NCI-H2196 treated with DMSO at 0.1 percent for 48 hours (cell line): ENCODE measurements around the gene TNFAIP2.
"Not testable (repeated sequence)": the region's sequence is repeated elsewhere in the genome, so short reads cannot be mapped to it uniquely, and the experiment has no call there.

Source experiments
- DNase-seq: peaks from one replicate; lab custom pipeline; 2025; ENCODE audit not compliant: unreplicated experiment; lab: John Stamatoyannopoulos, UW

Gene TNFAIP2

DNA sequence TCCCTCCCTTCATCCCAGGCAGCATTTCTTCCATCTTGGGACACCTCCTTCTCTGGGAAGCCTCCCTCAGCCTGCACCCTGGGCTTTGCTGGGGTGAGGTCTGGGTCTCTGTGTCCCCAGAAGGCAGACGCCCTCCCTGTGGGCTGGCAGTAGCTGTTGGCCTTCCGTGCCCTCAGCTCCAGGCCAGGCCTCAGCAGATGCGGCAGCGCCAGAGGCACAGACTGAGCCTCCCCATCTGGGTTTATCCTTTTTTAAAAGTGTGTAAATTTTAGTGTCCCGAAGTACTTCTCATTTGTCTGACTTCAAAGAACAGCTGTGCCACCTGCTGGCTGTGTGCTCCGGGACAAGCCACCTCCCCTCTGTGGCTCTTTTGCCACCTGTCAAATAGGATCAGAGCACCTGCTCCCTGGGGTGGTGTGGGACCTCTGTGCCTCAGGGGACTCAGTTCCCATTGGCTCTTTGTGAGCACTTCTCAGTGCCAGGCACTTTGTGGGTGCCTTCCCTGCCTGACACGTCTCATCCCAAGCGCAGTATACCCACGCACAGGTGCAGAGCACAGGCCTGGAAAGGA, 17.6 kb upstream of the TNFAIP2 start:
- DNase-seq = no peak

DNA sequence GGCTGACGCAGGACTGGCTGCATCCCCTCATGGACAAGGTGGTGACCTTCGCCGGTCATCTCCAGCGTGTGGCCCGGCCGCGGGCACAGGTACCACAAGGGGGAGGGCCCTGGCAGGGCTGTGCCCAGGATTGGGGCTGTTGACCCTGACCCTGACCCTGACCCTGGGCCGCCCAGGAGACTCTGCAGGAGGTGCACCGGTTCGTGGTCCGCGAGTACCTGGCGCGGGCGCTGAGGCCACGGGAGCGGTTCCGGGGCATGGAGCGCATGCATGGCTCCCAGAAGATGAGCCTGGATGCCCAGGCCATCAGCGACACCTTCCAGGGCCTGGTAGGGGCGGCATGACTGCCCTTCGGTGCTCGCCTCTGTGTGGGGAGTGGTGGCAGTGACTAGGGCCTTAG, 15.8 kb upstream of the TNFAIP2 start:
- DNase-seq = no peak

DNA sequence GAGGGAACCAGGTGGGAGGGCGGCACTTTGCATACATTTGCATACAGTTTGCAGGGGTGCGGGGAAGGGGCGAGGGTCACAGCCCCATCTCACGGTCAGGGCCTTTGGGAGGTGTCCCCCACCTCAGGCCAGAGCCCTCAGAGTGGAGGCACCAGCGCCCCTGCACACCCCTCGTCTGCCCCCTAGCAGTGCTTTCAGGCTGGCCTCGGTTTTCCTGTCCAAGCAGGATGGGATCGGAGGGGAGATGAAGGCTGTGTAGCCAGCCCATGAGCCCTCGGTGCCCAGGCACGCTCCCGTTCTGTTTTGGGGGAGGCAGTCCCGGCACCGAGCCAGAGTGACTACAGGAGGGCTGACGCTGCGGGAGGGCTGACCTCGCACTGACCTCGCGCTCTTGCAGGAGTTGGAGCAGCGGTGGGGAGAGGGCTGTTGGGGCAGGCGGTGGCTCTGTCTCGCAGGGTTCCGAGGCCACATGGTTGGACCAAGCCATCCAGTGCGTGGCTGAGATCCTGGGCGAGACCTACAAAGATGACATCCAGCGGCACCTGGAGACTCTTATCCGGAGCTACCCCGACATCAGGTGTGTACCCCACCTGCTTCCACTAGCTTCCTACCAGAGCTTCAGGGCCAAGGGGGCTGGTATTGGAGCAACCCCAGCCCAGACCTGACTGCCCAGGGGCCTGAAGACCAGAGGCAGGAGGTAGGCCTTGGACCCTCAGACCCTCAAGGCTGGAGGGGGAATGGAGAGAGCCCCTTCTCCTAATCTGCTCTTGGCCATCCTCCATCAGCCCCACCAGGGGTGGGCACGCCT, 15.1 kb upstream of the TNFAIP2 start:
- no peak for DNase-seq

DNA sequence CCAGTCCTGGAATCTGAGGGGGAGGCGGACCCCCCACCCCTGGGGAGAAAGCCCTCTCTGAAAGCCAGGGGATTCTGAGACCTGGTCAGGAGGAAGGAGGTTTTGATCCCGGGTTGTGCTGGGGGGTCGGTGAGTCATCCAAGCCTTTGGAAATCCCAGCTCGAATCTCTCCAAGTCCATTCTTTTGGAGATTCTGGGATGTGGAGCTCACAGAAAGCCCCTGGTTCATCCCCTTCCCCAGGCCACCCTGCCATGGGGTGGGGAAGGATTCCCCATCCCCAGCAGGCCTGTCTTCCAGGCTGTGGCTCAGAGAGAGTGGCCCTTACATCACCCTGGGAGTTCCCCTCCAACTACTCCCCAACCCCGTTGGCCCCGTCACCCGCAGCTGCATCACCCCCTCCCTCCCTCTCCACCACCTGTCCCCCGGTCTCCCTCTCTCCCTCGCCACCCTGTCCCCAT, 14.5 kb upstream of the TNFAIP2 start:
- DNase-seq = no peak

DNA sequence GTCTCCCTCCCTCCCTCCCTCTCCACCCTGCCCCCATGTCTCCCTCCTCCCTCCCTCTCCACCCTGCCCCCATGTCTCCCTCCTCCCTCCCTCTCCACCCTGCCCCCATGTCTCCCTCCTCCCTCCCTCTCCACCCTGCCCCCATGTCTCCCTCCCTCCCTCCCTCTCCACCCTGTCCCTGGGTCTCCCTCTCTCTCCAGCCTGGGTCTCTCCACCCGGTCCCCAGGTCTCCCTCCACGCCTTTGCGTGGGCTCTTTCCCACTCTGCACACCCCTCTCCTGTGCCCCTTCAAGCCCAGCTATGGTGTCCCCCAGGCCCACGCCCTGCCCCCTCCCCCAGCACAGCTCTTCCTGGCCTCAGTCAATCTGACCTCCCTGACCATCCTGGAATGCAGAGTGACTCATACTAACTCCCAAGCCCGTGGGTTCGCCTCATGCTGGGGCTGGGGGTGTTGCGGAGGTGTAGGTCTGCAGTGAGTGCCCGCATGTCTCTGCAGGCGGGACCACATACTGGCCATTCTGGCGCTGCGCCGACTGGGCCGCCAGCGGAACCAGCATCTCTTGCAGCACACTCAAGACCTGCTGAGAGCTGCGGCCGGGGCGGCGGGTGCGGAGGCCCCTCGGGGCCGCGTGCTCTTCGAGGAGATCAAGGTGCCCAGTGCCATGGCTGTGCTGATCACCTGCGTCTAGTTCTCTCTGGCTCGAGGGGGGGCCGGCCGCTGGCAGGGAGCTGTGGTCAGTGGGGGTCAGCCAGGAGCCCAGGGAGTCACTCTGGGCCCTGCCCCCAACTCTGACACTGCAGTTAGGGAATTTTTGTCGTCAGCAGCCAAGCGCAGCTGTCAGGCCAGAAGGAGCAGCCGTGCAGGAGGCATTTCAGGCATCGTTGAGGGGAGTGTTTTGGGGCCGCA, 13.5 kb upstream of the TNFAIP2 start:
- no peak for DNase-seq

DNA sequence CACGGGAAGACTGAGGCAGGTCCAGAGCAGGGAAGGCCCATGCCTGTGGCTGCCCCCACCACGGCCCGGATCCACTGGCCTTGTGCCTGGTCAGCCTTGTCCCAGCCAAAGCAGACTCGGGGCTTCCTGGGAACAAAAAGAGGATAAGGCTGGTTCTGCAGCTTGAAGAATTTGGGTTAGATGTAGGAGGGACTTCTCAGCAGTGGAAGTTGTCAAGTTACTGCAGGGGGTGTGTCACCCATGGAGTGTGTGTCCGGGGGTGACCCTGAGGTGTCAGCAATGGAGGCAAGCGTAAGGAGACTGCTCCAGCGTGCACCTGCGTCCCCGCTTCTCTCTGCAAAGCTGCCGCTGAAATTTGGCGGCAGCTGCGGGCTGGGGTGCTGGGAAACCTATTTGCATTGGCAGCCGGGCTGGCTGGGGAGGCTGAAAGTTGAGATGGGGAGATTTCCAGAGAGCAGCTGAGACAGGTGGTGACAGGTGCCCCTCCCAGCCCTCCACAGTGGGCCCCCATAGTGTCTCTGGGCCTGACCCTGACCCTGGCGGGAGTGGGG, 12.5 kb upstream of the TNFAIP2 start:
- peak; percentile 36 for DNase-seq

DNA sequence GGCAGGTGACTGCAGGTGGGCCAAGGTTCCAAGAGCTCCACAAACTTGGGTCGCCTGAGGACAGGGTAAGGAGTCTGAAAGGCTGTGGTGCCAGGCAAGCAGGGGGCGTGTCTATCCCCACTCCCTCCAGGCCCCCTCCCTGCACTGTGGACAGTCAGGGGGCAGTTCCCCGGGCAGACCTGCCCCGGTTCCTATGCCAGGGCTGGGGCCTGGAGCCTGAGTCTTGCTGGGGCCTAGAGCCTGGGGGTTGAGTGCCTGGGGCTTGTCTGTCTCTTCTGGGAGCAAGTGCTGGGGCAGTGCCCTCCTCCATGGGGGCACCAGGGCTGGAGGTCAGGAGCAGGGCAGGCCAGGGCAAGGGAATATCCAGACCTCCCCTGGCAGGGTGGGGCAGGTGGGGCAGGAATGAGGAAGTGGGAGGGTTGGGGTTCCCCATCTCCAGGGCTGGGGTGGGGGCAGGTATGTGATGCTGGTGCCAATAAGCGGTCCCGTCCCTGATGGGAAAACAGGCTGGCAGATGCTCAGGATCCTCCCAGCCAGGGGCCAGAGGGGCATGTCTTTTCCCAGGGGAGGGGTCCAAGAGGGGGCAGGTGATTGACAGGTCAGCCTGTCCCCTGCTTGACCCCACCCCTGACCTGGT, 11.9 kb upstream of the TNFAIP2 start:
- DNase-seq = no peak

DNA sequence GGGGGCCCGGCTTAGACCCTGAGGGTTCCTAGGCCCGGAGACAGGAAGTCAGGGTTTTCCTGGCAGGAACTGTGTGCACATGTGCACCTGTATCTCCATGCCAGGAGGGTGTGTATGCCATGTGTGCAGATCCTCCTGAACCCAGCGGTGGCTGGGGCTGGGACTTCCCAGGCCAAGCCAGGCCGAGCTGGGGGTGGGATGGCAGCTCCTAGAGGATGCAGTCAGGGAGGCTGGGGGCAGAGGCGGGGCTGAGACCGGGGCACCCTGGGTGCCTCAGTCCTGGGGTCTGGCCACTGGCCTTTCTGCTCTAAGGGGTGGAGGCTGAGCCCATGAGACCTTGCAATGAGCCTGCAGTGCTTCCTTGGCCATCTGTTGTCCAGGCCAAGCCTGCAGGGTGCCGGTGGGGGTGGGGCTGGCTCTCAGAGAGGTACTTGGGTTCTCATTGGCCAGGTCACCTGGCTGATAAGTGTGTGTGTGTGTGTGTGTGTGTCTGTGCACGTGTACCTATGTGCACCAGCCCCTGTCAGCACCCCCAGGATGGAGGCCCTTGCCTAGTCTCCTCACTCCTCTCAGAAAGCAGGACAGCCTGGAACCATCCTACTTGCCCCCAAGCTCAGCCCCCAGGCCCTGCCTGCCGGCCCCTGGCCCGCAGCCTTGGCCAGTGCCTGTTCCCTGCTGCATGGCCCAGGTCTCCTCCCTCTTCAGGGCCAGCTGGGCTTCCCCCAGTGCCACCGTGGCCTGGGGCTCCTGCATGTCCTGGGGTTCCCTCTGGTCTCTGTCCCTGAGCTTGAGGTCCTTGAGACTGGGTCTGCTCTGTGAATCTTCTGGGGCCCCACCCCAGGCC, 10.6 kb upstream of the TNFAIP2 start:
- no peak for DNase-seq

DNA sequence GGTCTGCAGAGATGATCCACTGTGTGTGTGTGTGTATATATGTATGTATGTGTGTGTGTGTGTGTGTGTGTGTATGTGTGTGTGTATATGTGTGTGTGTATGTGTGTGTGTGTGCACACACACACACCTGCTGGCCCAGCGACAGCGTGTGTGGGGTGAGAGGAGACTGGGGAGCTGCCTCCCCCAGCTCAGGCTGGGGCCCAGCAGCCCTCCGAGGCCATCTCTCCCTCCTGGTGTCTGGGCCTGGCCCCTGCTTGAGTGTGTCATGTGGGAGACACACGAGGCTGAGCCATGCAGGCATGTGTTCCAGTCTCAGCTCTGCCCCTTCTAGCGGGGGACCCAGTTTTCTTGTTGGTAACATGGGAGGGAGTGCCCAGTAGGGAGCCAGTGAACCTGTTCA, 10.0 kb upstream of the TNFAIP2 start:
- DNase-seq = no peak

DNA sequence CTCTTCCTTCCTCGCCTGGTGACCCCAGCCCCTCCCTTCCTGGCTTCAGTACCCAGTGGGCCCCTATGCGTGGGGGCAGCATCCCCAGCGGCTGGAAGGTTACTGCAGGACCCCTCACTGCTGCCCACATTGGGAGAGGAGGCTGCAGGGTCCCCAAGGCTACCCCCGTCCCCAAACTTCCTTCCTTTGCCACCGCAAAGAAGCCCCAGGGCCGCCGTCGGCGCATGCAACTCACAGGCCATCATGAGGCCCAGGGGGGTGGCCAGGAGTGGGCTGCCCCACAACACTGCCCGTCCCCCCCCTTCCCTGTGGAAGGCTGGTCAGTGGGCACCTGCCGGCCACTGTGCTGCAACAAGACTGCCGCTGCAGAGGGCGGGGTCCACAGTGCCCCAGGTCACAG, 9.5 kb upstream of the TNFAIP2 start:
- no peak for DNase-seq

DNA sequence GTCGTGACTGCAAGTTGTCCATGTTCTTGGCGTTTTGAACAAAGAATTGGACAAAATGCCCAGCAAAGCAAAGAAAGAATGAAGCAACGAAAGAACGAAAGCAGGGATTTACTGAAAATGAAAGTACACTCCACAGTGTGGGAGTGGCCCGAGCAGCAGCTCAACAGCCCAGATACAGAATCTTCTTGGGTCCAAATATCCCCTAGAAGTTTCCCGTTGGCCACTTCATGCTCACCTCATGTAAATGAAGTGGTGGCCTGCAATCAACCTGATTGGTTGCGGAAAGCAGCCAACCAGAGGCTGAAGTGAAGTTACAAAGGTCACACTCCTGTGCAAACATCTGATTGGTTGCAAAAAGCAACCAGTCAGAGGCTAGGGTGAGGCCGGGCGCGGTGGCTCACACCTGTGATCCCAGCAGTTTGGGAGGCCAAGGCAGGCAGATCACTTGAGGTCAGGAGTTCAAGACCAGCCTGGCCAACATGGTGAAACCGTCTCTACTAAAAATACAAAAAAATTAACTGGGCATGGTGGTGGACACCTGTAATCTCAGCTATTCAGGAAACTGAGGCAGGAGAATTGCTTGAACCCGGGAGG, 8.1 kb upstream of the TNFAIP2 start:
- not testable (repeated sequence) for DNase-seq

DNA sequence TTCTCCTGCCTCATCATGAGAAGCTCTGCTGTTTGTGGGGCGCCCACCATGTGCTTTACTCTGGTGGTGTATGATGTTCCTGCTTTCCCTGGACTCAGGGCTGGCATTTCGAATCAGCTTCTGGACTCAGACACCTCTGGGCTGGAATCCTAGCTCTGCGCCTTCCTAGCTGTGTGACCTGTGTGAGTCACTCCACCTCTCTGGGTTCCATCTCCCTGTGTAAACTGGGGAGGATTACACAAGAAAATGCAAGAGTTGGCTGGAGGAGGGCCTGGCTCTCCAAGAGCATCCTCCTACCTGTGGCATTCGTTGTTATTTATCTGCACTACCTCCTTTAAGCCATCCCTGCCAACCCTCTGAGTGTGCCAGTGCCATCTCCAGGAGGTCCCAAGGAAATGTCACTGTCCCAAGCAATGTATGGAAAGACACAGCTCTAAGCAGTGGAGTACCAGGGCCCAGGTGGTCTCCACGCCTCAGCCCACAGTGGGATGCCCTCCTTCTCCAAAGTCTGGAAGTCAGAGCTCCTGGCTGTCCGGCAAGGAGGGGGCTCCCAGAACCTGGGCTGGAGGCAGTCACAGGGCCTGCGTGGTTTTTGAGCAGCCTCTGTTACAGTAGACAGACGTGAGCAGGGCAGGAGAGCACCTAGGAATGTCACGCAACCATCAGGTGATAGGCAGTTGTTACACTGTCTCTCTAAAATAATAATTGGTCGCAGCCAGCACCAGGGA, 7.3 kb upstream of the TNFAIP2 start:
- no peak for DNase-seq

DNA sequence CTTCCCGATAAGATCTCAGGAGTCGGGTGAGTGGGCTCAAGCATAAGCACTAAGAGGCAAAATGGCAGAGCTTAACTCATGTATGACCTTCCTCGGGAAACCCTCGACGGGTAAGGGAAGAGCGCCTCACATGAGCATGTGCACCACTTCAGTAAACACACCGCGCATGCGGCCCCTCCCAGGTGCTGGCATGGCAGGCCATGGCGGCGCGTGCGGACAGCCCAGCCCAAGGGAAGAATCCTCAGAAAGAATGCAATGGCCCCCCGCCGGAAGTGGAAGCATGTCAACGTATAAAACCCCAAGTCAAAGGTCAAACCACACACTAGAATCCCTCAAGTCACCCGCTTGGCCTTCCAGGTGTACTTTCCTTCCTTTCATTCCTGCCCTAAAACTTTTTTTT, 6.6 kb upstream of the TNFAIP2 start:
- no peak for DNase-seq

DNA sequence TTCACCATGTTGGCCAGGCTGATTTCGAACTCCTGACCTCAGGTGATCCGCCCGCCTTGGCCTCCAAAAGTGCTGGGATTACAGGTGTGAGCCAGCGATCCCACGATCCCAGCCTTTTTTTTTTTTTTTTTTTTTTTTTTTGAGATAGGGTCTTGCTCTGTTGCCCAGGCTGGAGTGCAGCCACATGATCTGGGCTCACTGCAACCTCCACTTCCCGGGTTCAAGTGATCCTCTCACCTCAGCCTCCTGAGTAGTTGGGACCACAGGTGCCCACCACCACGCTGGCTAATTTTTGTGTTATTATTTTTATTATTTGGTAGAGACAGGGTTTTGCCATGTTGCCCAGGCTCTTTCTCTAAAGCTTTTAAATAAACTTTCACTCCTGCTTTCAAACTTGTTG, 5.8 kb upstream of the TNFAIP2 start:
- DNase-seq = not testable (repeated sequence)

DNA sequence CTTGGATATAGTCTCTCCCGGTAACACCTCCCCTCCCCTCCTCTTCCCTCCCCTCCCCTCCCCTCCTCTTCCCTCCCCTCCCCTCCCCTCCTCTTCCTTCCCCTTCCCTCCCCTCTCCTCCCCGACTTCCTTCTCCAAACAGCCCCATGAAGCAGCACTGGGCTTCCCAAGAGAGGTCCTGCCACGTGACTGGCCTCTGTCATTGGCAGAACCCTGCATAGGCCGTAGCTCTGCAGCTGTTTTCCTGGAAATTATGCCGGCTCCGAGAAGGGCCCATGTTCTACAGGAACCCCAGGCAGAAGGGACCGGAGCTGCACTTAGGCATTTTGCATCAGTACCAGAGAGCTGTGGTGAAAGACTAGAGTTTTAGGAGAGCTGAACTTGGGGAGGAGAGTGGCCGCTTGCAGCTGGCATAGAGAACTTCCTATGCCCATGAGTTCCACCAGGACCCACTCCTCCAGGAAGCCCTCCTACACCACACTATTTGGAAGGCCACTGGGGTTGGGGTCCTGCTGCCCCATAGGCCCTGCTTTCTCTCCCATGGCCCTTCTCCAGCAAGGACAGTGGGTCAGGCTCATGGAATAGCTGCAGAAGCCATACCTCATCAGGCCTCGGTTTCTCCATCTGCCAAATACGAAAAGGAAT, 5.1 kb upstream of the TNFAIP2 start:
- DNase-seq = no peak

DNA sequence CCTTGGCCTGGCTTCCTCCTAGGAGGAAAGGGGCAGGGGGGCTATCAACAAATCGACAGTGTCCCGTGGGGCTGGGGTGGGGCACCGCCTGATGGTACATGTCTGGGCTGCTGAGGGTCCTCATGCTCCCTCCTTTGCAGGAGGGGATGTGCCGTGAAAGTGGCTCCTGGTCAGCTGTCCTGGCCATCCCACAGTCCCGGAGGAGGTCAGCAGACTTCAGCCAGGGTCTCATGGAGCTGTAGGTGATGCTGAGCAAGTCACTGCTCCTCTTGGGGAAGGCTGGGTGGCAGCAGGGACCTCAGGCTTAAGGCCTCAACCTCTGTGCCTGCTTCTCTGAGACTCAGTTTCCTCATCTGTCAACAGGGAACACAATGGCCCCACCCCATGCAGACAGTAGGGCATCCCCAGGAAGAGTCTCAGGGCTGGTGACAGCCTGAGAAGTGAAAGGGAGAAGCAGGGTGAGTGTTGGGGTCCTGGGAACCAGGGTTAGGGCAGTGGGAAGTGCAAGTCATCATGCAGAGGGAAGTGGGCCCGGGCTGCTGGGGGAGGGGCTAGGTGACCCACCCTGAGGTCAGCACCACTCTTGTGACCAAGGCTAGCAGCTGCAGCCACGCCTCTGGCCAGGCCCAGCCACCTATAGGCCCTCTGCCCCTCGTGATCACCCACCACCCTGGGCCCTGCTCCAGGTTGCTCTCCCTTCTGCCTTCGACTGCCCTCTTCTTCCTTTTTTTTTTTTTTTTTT, 4.4 kb upstream of the TNFAIP2 start:
- DNase-seq = no peak

DNA sequence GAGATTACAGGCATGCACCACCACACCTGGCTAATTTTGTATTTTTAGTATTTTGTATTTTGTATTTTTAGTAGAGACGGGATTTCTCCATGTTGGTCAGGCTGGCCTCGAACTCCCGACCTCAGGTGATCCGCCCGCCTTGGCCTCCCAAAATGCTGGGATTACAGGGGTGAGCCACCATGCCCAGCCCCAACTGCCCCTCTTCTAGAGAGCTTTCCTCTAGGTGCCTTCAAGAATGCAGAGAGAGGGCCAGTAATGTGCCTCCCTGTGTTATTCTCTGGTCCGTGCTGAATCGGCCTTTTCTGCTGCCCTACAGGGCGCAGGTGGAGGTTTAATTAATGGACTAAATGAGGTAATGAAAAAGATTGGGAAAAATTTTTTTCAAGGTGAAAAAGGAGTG, 3.7 kb upstream of the TNFAIP2 start:
- DNase-seq = not testable (repeated sequence)
